ENCODE results near the gene CRYZL1.

The CRYZL1 gene

DNA sequence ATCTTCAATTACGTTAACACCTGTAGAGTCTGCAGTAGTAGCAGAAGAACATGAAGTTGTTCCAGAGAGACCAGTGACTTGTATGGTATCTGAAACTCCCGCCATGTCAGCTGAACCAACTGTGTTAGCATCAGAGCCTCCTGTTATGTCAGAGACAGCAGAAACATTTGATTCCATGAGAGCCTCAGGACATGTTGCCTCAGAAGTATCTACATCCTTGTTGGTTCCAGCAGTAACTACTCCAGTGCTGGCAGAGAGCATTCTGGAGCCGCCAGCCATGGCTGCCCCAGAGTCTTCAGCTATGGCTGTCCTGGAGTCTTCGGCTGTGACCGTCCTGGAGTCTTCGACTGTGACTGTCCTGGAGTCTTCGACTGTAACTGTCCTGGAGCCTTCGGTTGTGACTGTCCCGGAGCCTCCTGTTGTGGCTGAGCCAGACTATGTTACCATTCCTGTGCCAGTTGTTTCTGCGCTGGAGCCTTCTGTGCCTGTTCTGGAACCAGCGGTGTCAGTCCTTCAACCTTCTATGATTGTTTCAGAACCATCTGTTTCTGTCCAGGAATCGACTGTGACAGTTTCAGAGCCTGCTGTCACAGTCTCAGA is 88.4 kb downstream of the CRYZL1 start:
- DNase-seq = no peak
- H3K9me3 ChIP-seq = no peaks in the 10 kb centered on the region
- TF ChIP-seq, protein P1, sequence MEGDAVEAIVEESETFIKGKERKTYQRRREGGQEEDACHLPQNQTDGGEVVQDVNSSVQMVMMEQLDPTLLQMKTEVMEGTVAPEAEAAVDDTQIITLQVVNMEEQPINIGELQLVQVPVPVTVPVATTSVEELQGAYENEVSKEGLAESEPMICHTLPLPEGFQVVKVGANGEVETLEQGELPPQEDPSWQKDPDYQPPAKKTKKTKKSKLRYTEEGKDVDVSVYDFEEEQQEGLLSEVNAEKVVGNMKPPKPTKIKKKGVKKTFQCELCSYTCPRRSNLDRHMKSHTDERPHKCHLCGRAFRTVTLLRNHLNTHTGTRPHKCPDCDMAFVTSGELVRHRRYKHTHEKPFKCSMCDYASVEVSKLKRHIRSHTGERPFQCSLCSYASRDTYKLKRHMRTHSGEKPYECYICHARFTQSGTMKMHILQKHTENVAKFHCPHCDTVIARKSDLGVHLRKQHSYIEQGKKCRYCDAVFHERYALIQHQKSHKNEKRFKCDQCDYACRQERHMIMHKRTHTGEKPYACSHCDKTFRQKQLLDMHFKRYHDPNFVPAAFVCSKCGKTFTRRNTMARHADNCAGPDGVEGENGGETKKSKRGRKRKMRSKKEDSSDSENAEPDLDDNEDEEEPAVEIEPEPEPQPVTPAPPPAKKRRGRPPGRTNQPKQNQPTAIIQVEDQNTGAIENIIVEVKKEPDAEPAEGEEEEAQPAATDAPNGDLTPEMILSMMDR (IDR thresholded peaks at IDR 0.05; ENCODE audit: low read depth, low read length) = no peak
- no peaks in the 10 kb centered on the region for H3K27me3 ChIP-seq
- H3K36me3 ChIP-seq = peaks cover 99% of the 10 kb centered on the region
- H3K4me1 ChIP-seq = no peaks in the 10 kb centered on the region
- no peak overlapping the region for H3K4me3 ChIP-seq (ENCODE audit: low read depth, low read length)

DNA sequence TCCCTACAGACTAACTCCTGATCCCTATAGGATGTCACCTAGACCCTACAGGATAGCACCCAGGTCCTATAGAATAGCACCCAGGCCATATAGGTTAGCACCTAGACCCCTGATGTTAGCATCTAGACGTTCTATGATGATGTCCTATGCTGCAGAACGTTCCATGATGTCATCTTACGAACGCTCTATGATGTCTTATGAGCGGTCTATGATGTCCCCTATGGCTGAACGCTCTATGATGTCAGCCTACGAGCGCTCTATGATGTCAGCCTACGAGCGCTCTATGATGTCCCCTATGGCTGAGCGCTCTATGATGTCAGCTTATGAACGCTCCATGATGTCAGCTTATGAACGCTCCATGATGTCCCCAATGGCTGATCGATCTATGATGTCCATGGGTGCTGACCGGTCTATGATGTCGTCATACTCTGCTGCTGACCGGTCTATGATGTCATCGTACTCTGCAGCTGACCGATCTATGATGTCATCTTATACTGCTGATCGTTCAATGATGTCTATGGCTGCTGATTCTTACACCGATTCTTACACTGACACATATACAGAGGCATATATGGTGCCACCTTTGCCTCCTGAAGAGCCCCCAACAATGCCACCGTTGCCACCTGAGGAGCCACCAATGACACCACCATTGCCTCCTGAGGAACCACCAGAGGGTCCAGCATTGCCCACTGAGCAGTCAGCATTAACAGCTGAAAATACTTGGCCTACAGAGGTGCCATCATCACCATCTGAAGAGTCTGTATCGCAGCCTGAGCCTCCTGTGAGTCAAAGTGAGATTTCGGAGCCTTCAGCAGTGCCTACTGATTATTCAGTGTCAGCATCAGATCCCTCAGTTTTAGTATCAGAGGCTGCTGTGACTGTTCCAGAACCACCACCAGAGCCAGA is 89.2 kb downstream of the CRYZL1 start:
- Histone ChIP-seq H3K4me1 (no peaks in the 10 kb centered on the region), H3K27me3 (no peaks in the 10 kb centered on the region), H3K36me3 (peaks cover 96% of the 10 kb centered on the region), H3K9me3 (no peaks in the 10 kb centered on the region), H3K4me3 (ENCODE audit: low read depth, low read length) (no peak overlapping the region)
- TF ChIP-seq, protein P1 (IDR thresholded peaks at IDR 0.05; ENCODE audit: low read depth, low read length) = no peak
- DNase-seq = no peak

DNA sequence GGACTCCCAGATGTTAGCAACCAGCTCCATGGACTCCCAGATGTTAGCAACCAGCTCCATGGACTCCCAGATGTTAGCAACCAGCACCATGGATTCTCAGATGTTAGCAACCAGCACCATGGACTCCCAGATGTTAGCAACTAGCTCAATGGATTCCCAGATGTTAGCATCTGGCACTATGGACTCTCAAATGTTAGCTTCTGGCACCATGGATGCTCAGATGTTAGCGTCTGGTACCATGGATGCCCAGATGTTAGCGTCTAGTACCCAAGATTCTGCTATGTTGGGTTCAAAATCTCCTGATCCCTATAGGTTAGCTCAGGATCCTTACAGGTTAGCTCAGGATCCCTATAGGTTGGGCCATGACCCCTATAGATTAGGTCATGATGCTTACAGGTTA is 89.9 kb downstream of the CRYZL1 start:
- TF ChIP-seq, protein P1 (IDR thresholded peaks at IDR 0.05; ENCODE audit: low read depth, low read length) = no peak
- no peak overlapping the region for H3K4me3 ChIP-seq (ENCODE audit: low read depth, low read length)
- H3K9me3 ChIP-seq = no peaks in the 10 kb centered on the region
- no peaks in the 10 kb centered on the region for H3K27me3 ChIP-seq
- peaks cover 96% of the 10 kb centered on the region for H3K36me3 ChIP-seq
- no peak for DNase-seq
- H3K4me1 ChIP-seq = no peaks in the 10 kb centered on the region

DNA sequence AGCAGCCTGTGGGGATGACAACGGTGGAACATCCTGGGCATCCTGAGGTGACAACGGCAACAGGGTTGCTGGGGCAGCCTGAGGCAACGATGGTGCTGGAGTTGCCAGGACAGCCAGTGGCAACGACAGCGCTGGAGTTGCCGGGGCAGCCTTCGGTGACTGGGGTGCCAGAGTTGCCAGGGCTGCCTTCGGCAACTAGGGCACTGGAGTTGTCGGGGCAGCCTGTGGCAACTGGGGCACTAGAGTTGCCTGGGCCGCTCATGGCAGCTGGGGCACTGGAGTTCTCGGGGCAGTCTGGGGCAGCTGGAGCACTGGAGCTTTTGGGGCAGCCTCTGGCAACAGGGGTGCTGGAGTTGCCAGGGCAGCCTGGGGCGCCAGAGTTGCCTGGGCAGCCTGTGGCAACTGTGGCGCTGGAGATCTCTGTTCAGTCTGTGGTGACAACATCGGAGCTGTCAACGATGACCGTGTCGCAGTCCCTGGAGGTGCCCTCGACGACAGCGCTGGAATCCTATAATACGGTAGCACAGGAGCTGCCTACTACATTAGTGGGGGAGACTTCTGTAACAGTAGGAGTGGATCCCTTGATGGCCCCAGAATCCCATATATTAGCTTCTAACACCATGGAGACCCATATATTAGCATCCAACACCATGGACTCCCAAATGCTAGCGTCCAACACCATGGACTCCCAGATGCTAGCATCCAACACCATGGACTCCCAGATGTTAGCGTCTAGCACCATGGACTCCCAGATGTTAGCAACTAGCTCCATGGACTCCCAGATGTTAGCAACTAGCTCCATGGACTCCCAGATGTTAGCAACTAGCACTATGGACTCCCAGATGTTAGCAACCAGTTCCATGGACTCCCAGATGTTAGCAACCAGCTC is 90.5 kb downstream of the CRYZL1 start:
- Histone ChIP-seq H3K4me3 (ENCODE audit: low read depth, low read length) (no peak overlapping the region), H3K27me3 (no peaks in the 10 kb centered on the region), H3K9me3 (no peaks in the 10 kb centered on the region), H3K36me3 (peaks cover 96% of the 10 kb centered on the region), H3K4me1 (no peaks in the 10 kb centered on the region)
- no peak for DNase-seq
- TF ChIP-seq, protein P1 (IDR thresholded peaks at IDR 0.05; ENCODE audit: low read depth, low read length) = no peak

DNA sequence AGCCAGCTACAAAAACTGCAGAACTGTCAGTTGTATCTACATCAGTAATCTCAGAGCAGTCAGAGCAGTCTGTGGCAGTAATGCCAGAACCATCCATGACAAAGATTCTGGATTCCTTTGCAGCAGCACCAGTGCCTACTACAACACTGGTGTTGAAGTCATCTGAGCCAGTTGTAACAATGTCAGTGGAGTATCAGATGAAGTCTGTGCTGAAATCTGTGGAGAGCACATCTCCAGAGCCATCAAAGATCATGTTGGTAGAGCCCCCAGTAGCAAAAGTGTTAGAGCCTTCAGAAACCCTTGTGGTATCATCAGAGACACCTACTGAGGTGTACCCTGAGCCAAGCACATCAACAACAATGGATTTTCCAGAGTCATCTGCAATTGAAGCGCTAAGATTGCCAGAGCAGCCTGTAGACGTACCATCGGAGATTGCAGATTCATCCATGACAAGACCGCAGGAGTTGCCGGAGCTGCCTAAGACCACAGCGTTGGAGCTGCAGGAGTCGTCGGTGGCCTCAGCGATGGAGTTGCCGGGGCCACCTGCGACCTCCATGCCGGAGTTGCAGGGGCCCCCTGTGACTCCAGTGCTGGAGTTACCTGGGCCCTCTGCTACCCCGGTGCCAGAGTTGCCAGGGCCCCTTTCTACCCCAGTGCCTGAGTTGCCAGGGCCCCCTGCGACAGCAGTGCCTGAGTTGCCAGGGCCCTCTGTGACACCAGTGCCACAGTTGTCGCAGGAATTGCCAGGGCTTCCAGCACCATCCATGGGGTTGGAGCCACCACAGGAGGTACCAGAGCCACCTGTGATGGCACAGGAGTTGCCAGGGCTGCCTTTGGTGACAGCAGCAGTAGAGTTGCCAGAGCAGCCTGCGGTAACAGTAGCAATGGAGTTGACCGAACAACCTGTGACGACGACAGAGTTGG is 91.4 kb downstream of the CRYZL1 start:
- Histone ChIP-seq H3K9me3 (no peaks in the 10 kb centered on the region), H3K4me3 (ENCODE audit: low read depth, low read length) (no peak overlapping the region), H3K27me3 (no peaks in the 10 kb centered on the region), H3K4me1 (no peaks in the 10 kb centered on the region), H3K36me3 (peaks cover 88% of the 10 kb centered on the region)
- DNase-seq = no peak
- TF ChIP-seq, protein P1 (IDR thresholded peaks at IDR 0.05; ENCODE audit: low read depth, low read length) = no peak

All from BE2C (cell line).